DMS114 treated with DMSO at 0.1 percent for 48 hours (cell line): ENCODE data around the gene TMEM151A.
A peak's percentile ranks its signal among the peaks of the same experiment; 100 is the strongest.
"Not testable (repeated sequence)": the region's sequence is repeated elsewhere in the genome, so short reads cannot be mapped to it uniquely, and the experiment has no call there.

ENCODE experiments used
- DNase-seq: peaks from one replicate; lab custom pipeline; 2025; ENCODE audit not compliant: unreplicated experiment; lab: John Stamatoyannopoulos, UW

Gene TMEM151A

DNA sequence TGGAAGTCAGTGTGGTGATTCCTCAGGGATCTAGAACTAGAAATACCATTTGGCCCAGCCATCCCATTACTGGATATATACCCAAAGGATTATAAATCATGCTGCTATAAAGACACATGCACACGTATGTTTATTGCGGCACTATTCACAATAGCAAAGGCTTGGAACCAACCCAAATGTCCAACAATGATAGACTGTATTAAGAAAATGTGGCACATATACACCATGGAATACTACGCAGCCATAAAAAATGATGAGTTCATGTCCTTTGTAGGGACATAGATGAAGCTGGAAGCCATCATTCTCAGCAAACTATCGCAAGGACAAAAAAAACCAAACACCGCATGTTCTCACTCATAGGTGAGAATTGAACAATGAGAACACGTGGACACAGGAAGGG is 29.1 kb downstream of the TMEM151A start:
- DNase-seq: not testable (repeated sequence)

GRCh38 chr11:66321606-66322005 is 29.9 kb downstream of the TMEM151A start:
- DNase-seq: no peak

DNA sequence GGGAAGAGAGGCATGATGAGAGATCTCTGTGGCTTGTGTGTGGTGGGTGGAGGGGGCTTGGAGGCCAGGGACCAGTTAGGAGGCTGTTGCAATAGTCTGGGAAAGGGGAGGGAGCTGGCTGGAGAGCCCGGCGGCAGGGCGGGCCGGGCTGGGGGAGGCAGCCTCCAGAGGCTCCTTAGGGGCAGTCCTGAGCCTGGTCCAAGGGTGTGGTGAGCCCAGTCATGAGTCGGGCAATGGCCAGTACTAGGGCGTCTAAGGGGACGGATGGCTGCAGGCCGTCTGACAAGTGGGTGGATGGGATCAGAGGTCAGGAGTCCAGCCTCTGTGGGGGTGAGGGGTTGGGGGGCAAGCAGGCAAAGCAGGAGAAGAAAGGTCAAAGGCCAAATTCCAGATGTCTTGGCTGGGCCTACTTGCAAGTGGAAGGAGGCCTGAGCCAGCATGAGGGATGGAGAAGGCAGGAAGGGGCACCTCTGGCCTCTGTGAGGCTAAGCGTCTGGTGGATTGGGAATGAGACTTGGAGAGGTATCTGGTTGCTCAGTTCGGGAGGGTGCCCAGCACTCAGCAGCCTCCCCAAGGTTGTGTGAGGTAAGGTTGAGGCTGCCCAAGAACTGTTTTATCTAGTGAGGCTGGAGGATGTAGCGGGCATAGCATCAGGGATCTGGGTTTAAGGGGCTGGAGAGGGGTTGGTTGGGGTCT is 31.2 kb downstream of the TMEM151A start:
- DNase-seq: no peak

DNA sequence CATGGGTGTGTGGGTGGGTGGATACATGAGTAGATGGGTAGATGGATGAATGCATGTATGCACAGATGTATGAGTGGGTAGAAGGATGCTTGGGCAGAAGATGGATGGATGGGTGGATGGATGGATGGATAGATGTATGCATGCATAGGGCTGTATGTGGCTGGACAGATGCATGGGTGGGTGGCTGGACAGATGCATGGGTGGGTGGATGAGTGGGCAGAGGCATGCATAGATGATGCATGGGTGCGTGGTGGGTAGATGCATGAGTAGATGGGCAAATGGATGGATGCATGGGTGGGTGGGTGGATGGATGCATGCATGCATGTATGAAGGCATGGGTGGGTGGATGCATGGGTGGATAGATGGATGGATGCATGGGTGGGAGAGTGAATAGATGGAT is 32.0 kb downstream of the TMEM151A start:
- DNase-seq: no peak

DNA sequence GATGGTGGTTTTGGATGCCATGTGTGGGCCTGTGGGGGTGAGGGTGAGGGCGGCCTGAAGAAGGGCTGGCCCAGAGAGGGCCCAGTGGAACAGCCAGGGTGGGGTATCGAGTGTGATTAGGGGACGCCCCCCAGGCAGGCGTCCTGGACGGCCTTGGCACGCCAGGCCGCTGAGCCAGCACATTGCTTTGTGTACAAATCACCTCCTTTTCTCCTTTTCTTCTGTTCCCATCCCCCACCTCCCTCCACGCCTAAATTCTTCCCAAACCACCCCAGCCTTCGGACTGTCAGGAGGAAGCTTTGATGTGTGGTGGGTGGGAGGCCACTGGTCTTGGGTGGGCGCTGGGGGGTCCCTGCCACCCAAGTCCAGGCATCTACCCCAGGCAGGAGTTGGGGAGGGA is 33.0 kb downstream of the TMEM151A start:
- no peak for DNase-seq

DNA sequence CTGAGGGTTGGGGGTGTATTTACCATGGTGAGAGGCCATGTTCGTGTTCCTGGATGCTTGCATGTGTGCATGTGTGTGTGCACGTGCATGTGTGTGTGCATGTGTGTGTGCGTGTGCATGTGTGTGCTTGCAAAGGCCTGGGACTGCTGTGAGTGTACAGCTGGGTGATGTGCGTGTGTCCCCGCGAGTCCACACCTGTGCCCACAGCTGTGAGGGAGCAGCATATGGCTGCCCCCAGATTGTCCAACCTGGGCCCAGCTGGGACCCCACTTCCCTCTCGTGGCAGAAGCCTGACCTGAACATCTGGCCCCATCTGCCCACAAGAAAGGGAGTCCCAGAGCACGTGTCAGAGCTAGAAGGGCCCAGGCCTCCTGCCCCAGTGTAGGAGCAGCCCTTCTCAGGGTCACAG is 33.6 kb downstream of the TMEM151A start:
- DNase-seq: no peak

DNA sequence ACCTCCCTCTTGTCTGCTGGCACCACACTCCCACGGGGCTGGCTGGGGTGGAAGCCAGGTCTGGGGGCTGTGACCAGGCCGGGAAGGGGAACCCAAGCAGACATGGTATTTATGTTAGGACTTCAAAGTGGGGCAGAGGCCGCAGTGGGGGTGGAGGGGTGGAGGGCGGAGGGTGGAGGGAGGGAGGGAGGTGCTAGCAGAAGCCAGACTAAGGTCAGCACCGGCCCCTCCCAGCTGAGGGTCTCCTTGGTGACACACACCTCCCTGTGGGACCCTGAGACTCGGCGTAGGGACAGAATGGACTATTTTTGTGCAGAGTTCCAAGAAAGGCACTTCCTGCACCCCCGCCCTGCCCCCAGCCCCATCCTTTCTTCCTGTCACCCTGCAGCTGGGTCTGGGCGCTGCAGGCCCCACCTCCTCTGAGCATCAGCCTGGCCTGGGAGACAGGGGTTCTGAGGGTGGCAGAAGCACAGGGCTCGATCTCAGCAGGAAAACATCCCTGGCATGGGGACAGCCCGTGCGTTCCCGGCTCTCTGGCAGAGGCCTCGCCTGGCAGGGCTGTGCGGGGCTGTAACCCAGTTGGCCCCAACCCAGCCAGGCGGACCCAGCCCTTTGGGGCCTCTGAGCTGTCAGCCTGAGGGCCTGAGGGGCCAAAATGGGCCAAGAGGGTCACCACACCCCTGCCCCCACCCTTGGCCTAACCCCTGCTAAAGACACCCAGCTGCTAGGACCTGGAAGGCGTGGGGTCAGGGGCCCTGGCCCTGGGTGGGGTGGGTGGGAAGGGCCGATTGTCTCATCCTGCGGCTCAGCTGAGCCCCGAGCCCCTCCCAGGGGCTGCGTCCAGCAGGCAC is 34.8 kb downstream of the TMEM151A start:
- no peak for DNase-seq

DNA sequence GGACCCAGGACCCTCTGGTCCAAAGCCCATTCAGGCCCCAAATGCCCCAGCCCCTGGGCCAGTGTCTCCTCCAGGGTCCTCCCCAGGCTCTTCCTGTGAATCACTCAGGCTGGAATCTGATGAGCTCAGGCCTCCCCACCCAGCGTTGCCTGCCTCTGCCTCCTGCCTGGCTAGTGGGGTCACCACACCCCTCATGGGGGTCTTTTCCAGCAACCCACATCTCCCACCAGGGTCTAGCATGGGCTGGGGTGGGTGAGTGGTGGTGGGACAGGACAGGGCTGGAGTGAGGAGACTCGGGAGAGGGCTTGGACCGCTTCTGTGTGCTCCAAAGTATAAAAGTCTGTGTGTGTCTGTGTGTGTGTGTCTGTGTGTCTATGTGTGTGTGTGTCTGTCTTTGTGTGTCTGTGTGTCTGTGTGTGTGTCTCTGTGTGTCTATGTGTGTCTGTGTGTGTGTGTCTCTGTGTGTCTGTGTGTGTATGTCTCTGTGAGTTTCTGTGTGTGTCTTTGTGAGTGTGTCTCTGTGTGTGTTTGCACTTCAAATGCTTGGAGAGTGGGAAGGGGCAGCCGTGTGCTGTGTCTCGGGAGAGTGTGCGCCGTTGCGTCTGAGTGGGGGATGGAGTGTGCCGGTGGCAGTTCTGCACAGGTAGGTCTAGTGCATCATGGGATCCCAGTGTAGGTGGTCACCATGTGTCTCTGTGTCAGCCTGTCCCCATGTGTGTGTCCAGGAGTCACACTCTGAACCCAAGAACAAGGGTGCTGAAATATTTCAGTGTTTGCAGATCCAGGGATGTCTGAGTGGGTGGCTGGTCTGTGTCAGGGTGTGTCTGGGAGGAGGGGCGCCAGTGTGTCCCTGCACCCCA is 35.7 kb downstream of the TMEM151A start:
- DNase-seq: no peak

DNA sequence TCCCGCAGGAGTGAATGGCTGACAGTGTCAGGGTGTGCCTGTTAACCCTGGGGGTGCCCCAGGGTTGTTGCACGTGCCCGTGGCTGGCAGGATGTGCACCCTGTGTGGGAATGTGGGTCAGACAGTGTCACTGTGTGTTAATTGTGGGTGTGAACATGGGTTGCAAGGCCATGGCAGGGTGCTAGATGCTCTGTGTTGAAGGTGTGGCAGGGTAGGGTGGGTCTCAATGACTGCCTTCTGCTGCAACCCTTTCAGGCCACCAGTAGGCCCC is 36.3 kb downstream of the TMEM151A start:
- no peak for DNase-seq

- peak; percentile 69 for DNase-seq
Measured at GRCh38 chr11:66328302-66329144, 36.8 kb downstream of the TMEM151A start.

GRCh38 chr11:66329165-66329673 is 37.5 kb downstream of the TMEM151A start:
- no peak for DNase-seq

- DNase-seq: no peak
Measured at GRCh38 chr11:66330931-66331330, 39.2 kb downstream of the TMEM151A start.

- no peak for DNase-seq
Measured at GRCh38 chr11:66331542-66332370, 40.1 kb downstream of the TMEM151A start.

DNA sequence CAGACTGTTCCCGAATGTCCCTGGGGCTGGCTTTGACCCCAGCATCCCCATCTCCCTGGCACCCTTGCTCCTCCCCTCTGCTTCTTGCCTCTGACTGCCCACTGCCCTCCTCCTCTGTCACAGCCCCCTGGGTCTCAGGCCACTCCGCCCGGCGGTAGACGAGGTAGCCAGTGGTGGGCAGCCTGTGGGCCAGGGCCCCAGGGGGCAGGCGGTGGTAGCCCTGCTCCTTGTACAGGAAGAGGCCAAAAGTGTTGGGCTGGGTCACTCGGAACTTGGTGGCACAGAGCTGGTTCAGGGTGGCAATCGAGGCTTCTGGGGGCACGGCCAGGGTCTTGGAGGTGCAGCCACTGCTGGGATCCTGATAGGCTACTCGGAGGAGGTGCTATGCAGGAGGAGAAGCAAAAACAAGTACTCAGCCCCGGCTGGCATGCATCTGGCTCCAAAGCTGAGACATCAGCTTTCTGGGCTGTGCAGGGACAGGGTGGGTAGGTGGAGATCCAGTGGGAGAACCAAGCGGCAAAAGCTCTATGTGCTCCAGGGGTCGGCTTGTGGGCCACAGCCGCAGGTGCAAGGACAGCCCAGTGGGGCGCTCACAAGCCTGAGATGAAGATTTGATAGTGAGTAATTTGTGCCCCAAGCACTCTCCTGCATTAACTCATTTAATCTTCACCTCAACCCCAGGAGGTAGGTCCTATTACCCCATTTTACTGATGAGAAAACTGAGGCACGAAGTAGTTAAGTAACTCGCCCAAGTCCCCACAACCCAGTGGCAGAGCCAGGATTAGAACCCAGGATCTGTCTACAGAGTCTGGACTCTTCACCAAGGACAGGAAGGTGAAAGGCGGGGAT is 40.9 kb downstream of the TMEM151A start:
- no peak for DNase-seq

DNA sequence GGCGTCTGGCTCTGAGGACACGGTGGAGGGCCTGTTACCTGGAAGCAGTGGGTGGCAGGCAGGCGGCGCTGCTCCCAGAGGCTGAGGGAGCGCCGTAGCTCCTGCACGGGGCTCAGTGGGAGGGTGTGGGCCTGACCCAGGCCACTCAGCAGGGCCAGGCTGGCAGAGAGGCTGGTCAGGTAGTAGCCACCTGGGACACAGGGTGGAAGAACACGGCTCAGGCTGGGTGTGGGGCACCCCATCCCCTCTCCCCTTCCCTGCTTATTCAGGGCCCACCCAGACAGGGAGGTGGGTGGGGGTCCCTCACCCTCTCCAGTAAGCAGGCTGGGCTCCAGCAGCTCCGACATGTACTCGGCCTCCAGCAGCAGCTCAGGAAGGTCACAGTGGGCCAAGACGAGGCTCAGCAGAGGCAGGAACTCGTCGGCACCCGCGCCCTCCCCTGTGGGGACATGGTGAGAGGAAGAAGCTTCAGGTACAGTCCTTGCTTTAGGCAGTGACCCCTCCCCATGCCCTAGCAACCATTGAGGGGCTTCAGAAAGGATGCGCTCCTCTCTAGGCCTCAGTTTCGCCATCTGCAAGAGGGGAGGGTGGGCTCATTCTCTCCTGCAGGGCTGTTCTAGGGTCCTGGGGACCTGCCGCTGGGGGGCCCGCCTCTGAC is 41.7 kb downstream of the TMEM151A start:
- DNase-seq: no peak

DNA sequence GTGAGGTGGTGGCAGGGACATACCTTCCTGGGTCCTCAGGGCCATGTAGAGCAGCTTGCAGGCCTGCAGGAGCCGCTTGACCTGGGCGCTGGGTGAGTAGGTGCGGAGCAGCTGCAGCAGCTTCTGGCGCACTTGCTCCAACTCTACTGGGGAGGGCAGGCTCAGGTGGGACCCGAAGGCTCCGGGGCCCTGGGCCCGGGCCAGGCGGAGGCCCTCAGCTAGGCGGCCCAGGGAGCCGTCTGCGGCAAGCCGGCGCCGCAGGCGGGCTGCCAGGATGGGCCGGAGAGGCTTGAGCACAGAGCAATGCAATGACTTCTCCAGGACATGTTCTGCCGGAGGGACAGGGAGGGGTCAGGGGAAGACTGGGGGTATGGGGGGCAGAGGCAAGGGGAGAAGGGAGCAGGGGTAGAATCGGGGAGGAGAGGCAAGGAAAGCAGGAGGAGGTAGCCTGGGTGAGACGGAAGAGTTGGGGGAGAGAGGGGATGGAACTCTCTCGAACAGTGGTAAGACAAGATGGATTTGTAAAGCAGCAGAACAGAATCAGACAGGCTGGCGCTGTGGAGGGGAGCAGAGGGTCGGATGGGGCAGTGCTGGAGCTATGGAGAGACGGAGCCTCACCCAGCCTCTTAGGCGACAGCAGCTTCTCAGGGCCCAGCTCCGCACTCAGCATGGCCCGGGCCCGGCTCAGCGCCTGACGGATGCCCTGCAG is 42.4 kb downstream of the TMEM151A start:
- no peak for DNase-seq

DNA sequence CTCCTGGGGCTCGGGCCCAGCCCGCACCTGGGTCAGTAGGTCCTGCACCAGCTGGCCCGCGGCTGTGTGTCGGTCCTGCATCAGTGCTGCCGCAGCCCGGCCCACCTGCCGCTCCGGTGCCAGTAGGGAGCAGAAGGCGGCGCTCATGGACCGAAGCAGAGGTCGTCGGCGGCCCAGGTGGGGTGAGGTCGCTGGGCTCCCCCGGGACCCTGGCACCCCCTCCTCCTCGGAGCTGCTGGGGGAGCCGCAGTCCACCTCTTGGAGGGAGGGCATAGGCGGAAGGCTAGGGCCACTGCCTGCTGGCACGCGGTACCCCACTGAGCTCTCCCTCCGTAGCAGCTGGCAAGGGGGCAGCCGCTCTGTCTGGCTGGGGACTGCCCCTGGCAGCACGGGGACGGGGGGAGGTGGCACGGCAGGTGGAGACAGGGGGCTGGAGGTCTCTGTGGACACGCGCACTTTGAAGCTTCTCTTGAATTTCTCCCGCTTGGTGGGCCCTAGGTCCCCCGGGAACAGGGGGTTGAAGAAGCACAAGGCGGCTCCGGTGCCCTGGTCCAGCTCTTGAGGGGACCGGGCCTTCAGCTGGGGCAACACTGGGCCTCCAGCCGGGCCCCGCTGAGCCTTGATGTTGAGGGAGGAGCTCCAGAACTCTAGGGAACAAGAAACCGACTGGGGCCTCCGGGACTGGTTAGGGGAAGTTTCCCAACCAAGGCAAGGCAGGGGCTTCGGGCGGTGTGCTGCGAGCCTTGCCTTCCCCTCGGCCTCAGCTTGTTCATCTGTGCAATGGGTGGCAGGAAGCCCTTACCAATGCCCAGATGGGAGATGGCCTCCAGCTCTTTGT is 43.1 kb downstream of the TMEM151A start:
- DNase-seq: no peak
